K562 (cell line): Measurements from ENCODE around the gene GMPR2. TPM values are rescaled to one million over a fixed set of nuclear protein-coding genes. Genes with fewer than 3 reads are reported as not detected.
A peak's percentile ranks its signal among the peaks of the same experiment; 100 is the strongest.

Experiments used
- CBX2 ChIP-seq: fragments of 200-600 bp; sonication (generic); IDR thresholded peaks from one replicate; pipeline ENCODE4 v1.6.1; 2012; ENCODE audit warnings: mild to moderate bottlenecking, low read length, inconsistent platforms; ENCODE audit not compliant: insufficient read depth, poor library complexity, severe bottlenecking
- CBX8 ChIP-seq: fragments of 200-600 bp; sonication (generic); IDR thresholded peaks from 2 replicates; pipeline ENCODE4 v1.6.1; 2012; ENCODE audit warnings: borderline replicate concordance, mixed run types, low read depth, mild to moderate bottlenecking, moderate library complexity, mixed read lengths, low read length, control low read depth, inconsistent platforms; ENCODE audit not compliant: poor library complexity, severe bottlenecking; ENCODE audit errors: extremely low read depth
- CCNT2 ChIP-seq: IDR thresholded peaks from 2 replicates; pipeline ENCODE4 v1.6.1; 2011; ENCODE audit warnings: borderline replicate concordance, low read depth, mild to moderate bottlenecking, moderate library complexity, mixed read lengths, low read length; ENCODE audit not compliant: insufficient read length; ENCODE audit errors: extremely low read depth
- EHMT2 ChIP-seq: fragments of 450-650 bp; IDR thresholded peaks from 2 replicates; pipeline ENCODE4 v1.6.1; 2018; ENCODE audit warnings: antibody characterized with exemption
- GABPB1 ChIP-seq: sonication (generic); formaldehyde crosslinking; IDR thresholded peaks from 2 replicates; pipeline ENCODE4 v1.8.0; 2022; ENCODE audit warnings: mild to moderate bottlenecking, missing genetic modification reagents
- L3MBTL2 ChIP-seq: fragments of 450-650 bp; IDR thresholded peaks from 2 replicates; pipeline ENCODE4 v1.6.1; 2016; ENCODE audit warnings: mild to moderate bottlenecking, moderate library complexity
- MYNN ChIP-seq, 2 experiments: sonication (generic); formaldehyde crosslinking in 1 of 2; IDR thresholded peaks; 2 replicates each; pipeline versions ENCODE4 v1.5.0 to v1.6.1; 2016 to 2020; ENCODE audit warnings: antibody characterized with exemption in 1 of 2, missing genetic modification reagents in 1 of 2
- PHF8 ChIP-seq: fragments of 200-600 bp; sonication (generic); IDR thresholded peaks from 2 replicates; pipeline ENCODE4 v1.6.1; 2012; ENCODE audit warnings: mixed run types, mild to moderate bottlenecking, inconsistent platforms, low read length, moderate library complexity, borderline replicate concordance
- RUNX1 ChIP-seq: sonication (generic); IDR thresholded peaks from 2 replicates; pipeline ENCODE4 v1.6.1; 2016; ENCODE audit warnings: antibody characterized with exemption, low read depth
- TAF15 ChIP-seq: fragments of 200-400 bp; formaldehyde crosslinking; IDR thresholded peaks from 2 replicates; pipeline ENCODE4 v1.6.1; 2017; ENCODE audit warnings: mild to moderate bottlenecking, low read depth, low read length, moderate library complexity
- TOE1 ChIP-seq, 2 experiments: fragments of 450-650 bp in 1 of 2; sonication (generic) in 1 of 2; formaldehyde crosslinking in 1 of 2; IDR thresholded peaks; 2 replicates each; pipeline versions ENCODE4 v1.7.1 to v1.8.0; 2016 to 2022; ENCODE audit warnings: borderline replicate concordance in 2 of 2, mild to moderate bottlenecking in 2 of 2, antibody characterized with exemption in 1 of 2, inconsistent platforms in 1 of 2, low read depth in 1 of 2, missing genetic modification reagents in 1 of 2, moderate library complexity in 1 of 2
- polyA plus RNA-seq, 8 experiments: library from polyadenylated mRNA; depleted of rRNA in 4 of 8; stranded (reverse) in 5 of 8; unstranded in 3 of 8; fragments of >200 nt; fragmentation: Nextera tagmentation in 2 of 8; fragmentation: Illumina TruSeq in 1 of 8; extraction: Ambion mirVana in 2 of 8; extraction: Trizol in 1 of 8; gene quantifications; 2 replicates each; pipeline versions ENCODE4 v1.2.1 to v1.2.3, GENCODE V29; 2011 to 2014; ENCODE audit warnings: inconsistent platforms in 1 of 8, missing spikeins in 1 of 8
- total RNA-seq, 7 experiments: library from RNA; depleted of rRNA in 6 of 7; stranded (reverse); fragments of >200 nt in 6 of 7; fragmentation: Illumina TruSeq in 2 of 7; extraction: Trizol in 2 of 7; gene quantifications; 2 replicates each; pipeline versions ENCODE4 v1.2.1 to v1.2.3, GENCODE V29; 2011 to 2021; ENCODE audit warnings: low replicate concordance in 1 of 7
- TF ChIP-seq, protein P1 (sequence below): fragments of 250-450 bp; sonication (Bioruptor Pico); IDR thresholded peaks from 2 replicates; pipeline ENCODE4 v1.4.0; 2020
- TF ChIP-seq, protein P2 (sequence below): fragments of 250-450 bp; sonication (Bioruptor Pico); IDR thresholded peaks from 2 replicates; pipeline ENCODE4 v1.8.0; 2022; ENCODE audit warnings: inconsistent platforms, mild to moderate bottlenecking, moderate library complexity, borderline replicate concordance

Gene GMPR2
- total and polyA plus RNA-seq, 9 of the 15 experiments (the other 6 are each of a cell fraction or from before 2014, with no cell fraction given) = 26.4 to 67.4 (median 36.3) TPM

DNA sequence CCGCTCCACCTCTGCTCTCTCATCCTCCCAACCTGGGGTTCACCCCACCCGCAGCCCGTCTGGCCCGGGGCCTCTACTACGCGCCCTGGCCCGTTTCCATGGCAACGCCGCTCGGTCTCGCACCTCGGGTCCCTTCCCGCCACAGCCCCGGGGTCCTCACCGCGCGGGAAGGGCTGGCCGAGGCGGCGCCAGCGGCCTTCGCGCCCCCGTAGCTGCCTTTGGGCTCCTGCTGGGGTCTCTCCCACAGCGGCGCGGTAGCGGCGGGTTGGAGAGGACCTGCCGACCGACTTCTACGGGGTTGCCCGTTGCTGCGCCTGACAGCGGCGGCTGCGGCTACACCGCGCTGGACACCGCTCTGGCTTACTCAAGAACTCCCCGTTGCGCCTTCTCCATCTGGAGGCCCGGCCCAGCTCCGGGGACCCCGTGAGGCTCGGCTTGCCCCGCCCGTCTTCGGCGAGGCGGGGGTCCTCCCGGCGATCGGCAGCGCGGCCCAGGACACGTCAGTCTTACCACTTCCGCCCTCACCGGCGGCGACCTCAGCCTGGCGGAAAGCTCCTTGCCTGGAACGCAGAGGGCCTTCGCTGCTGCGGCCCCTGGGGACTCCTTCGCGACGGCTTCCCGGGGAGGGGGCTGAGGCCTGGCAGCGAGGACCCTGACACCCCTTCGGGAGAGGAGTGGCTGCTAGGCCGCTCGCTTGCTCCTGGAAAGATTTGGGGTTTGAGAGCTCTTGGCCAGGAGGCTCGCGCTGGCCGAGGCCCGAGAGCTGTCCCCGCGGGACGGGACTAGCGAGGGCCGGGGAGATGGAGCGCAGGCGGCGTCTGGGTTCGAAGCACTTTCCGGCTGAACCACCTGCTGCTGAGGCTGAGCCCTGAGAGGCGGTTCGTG, 37.3 kb upstream of the GMPR2 start, which contains the start of gene TM9SF1 (continued):
- TF ChIP-seq, protein P1, sequence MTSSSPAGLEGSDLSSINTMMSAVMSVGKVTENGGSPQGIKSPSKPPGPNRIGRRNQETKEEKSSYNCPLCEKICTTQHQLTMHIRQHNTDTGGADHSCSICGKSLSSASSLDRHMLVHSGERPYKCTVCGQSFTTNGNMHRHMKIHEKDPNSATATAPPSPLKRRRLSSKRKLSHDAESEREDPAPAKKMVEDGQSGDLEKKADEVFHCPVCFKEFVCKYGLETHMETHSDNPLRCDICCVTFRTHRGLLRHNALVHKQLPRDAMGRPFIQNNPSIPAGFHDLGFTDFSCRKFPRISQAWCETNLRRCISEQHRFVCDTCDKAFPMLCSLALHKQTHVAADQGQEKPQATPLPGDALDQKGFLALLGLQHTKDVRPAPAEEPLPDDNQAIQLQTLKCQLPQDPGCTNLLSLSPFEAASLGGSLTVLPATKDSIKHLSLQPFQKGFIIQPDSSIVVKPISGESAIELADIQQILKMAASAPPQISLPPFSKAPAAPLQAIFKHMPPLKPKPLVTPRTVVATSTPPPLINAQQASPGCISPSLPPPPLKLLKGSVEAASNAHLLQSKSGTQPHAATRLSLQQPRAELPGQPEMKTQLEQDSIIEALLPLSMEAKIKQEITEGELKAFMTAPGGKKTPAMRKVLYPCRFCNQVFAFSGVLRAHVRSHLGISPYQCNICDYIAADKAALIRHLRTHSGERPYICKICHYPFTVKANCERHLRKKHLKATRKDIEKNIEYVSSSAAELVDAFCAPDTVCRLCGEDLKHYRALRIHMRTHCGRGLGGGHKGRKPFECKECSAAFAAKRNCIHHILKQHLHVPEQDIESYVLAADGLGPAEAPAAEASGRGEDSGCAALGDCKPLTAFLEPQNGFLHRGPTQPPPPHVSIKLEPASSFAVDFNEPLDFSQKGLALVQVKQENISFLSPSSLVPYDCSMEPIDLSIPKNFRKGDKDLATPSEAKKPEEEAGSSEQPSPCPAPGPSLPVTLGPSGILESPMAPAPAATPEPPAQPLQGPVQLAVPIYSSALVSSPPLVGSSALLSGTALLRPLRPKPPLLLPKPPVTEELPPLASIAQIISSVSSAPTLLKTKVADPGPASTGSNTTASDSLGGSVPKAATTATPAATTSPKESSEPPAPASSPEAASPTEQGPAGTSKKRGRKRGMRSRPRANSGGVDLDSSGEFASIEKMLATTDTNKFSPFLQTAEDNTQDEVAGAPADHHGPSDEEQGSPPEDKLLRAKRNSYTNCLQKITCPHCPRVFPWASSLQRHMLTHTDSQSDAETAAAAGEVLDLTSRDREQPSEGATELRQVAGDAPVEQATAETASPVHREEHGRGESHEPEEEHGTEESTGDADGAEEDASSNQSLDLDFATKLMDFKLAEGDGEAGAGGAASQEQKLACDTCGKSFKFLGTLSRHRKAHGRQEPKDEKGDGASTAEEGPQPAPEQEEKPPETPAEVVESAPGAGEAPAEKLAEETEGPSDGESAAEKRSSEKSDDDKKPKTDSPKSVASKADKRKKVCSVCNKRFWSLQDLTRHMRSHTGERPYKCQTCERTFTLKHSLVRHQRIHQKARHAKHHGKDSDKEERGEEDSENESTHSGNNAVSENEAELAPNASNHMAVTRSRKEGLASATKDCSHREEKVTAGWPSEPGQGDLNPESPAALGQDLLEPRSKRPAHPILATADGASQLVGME = no peak
- TF ChIP-seq, protein P2, sequence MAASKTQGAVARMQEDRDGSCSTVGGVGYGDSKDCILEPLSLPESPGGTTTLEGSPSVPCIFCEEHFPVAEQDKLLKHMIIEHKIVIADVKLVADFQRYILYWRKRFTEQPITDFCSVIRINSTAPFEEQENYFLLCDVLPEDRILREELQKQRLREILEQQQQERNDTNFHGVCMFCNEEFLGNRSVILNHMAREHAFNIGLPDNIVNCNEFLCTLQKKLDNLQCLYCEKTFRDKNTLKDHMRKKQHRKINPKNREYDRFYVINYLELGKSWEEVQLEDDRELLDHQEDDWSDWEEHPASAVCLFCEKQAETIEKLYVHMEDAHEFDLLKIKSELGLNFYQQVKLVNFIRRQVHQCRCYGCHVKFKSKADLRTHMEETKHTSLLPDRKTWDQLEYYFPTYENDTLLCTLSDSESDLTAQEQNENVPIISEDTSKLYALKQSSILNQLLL (CRISPR knock-in tag) = no peak
- peak; percentile 94 for TF ChIP-seq GABPB1 (CRISPR knock-in tag)
- TF ChIP-seq TAF15 = no peak
- peak; percentile 79; the same call in 1 of the 2 replicates for TF ChIP-seq PHF8
- no peak for TF ChIP-seq MYNN (IDR thresholded peaks at IDR 0.05)
- no peak for TF ChIP-seq MYNN (CRISPR knock-in tag; IDR thresholded peaks at IDR 0.05)
- peak; percentile 100 for TF ChIP-seq L3MBTL2
- peak; percentile 8 for TF ChIP-seq CCNT2
- TF ChIP-seq RUNX1 = 0 out of 2 replicates have a peak, but pooled peaks have one; percentile 37
- TF ChIP-seq EHMT2 = no peak
- no peak; the same call in none of the 2 replicates for TF ChIP-seq TOE1 (IDR thresholded peaks at IDR 0.05; ENCODE audit: borderline replicate concordance)
- no peak for TF ChIP-seq TOE1 (CRISPR knock-in tag; IDR thresholded peaks at IDR 0.05; ENCODE audit: borderline replicate concordance, low read depth)
- no peak for TF ChIP-seq CBX8
- TF ChIP-seq CBX2 = no peak
